ENCODE data around the gene PRR16.

The PRR16 gene

DNA sequence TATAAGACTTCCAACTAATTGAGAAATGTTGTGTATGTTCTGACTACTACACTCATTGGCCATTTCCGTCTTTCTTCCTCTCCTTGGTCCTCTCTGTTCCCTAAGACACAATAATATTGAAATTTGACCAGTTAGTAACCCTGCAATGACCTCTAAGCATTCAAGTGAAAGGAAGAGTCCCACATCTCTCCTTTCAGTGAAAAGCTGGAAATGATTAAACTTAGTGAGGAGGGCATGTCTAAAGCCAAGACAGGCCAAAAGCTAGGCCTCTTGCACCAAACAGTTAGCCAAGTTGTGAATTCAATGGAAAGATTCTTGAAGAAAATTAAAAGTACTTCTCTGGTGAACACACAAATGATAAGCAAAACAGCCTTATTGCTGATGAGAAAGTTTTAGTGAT, 122.5 kb downstream of the PRR16 start:
- DNase-seq, result no peak

DNA sequence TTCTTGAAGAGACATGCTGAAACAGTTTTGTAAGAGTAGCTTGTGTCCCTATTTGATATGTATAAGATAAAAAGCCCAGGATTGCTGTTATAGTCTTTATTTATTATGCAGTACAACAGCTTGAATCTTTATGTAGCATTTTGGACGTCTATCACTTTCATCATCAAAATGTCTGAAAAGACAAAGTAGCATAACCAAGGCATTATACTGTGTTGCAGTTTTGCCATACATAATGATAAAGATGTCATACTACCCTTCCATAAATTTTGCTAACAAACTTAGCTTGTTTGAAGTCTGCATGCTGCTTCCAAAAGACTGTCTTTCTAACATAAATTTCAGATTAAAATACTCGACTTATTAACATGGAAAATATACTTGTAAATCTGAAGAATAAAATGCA, 127.8 kb downstream of the PRR16 start:
- DNase-seq, result no peak

DNA sequence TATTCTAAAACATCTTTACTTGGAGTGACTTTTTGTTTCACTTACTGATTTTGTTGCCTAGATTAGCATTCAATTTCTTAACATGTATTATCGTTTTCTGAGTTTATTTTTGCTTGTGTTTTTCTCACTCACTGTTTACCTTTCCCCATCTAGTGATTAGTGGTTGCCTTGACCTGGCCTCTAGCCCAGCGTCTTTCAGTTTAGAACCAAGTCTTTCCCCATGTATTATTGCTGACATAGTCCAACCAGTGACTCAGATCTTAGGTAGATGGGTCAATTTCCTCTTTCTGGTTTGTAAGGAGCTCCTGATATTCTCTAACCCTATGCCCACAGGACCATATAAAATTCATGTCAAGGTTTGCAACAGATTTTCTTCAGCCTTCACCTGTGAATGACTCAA, 135.5 kb downstream of the PRR16 start:
- no peak for DNase-seq

DNA sequence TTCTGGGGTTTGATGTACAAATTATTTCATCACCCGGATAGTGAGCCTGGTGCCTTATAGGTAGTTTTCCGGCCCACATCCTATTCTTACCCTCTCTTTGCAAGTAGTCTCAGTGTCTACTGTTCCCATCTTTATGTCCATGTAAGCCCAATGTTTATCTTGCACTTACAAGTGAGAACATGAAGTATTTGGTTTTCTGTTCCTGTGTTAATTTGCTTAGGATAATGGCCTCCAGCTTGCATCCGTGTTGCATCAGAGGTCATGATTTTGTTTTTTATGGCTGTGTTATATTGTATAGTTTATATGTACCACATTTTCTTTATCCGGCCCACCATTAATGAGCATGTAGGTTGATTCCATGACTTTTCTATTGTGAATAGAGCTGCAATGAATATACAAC, 136.5 kb downstream of the PRR16 start:
- peak in 1 of 2 experiments; percentile 2 for DNase-seq

DNA sequence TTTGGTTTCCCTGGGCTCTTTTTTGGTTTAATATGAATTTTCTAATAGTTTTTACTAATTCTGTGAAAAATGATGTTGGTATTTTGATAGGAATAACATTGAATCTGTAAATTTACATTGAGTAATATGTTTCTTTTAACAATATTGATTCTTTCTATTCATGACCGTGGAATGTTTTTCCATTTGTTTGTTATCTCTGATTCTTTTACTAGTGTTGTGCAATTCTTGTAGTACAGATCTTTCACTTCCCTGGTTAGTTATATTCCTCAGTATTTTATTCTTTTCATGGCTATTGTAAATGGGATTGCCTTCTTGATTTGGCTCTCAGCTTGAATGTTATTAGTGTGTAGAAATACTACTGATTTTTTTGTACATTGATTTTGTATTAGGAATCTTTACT, 137.9 kb downstream of the PRR16 start:
- DNase-seq, result no peak

DNA sequence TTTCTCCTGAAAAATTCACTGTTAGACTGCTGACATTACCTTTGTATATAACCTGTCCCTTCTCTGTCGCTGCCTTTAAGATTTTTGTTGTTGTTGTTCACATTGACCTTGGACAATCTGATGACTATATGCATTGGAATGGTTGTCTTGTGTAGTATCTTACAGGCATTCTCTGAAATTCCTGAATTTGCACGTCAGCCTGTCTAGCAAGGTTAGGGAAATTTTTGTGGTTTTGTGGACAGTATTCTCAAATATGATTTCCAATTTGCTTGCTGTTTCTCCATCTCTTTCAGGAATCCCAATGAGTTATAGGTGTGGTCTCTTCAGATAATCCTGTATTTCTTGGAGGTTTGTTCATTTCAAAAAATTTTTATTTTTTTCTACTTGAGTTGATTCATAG, 140.8 kb downstream of the PRR16 start:
- no peak for DNase-seq

DNA sequence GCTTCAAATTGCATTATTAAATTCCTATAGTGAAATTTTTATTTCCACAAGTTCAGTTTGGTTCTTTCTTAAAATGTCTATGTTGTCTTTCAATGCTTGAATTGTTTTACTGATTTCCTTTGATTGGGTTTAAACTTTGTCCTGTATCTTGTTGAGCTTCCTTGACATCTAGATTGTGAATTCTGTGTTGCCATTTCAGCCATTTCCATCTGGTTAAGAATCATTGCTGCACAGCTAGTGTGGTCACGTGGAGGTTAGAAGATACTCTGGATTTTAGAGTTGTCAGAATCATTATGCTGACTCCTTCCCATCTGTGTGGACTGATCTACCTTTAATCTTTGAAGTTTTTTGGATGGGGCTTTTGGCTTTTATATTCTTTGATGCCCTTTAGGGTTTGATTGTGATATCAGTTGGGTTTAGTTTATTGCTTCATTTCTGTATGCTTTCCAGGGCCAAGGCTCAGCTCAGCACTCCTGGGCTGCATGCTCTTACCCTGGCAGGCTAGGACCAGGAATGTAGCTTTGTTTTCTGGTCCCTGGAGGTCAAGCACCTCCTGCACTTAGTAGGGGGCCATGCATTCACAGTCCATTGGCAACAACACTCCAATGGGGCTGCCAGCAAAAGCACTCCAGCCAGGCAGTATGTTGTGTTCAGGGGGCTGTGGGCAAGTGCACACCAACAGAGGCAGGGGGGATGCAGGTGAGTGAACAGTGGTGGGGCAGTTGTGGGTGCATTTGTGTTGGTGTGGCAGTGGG, 141.4 kb downstream of the PRR16 start:
- no peak for DNase-seq

DNA sequence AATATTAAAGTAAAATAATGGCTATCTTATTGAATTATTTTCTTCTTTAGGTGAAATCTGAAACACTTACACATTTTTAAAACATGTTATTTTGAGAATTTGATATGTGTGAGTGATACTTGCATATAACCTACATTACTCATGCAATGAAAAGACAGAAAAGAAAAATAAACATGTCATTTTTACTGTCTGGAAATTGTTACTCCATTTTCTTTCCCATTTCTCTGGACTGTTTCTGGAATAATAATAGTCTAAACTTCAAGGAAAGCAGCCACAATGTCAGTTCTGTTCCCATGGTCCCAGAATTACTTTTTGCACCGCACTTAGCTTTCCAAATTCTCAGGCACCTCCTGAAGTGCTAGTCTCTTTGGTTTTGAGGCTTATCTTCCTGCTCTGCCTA, 145.5 kb downstream of the PRR16 start:
- DNase-seq, result no peak

DNA sequence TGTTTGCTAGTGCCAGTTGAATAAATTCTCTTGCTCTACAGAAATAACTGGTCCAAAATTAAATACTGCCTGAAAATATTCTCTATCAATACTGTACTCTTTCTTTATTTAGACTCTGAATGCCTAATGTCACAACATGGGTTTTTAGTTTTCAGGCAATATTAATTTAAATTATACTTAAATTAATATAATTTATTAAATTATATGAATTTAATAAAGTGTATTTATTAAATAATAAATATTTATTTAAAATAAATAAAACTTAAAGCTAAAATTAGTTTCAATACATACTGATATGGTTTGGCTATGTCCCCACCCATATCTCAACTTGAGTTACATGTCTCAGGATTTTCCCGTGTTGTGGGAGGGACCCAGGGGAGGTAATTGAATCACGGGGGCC, 146.0 kb downstream of the PRR16 start:
- no peak for DNase-seq

DNA sequence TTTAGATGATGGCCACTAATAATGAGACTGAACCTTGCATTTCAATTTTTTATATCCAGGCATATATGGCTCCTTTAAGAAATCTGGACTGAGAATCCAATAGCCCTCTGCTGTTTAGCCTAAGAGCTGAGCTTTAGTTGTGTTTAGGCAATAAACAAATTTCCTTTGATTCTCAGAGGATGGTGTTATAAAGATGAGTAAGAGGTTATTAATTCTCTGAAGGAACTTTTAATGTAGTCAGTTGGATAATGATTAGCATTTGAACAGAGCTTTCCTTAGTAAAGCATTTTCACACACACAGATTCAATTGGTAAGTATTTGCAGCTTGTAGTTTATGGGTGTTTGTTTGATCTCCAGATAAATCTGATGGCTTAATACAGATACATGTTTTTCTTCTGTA, 149.6 kb downstream of the PRR16 start:
- no peak for DNase-seq

DNA sequence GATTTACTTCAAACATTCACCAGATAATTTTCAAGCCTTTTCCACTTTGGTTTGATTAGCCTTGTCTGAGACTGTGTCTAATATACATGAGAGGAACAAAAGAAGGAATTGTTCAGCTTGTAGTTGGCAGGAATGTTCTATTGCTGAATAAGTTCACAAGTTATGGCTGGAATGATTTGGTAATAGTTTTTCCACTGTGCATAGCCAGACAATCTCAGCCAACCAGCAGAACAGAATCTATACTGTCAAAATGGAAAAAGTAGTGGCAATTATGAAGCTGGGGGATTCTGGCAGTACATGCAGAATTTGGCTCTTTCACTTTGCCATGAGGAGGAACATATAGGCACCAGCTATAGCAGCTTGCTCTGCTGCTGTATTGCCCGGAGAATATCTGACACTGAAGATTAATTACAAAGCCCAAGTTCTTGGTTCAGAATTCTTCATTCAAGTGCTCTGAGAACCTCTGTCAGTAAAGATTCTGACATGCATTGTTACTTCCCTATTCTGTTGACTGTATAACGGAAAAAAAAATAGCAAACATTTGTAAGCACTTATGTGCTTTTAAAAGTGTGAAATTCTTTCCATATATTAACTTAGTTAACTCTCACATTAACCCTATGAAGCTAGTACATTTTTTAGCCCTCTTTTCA, 150.6 kb downstream of the PRR16 start:
- DNase-seq, result no peak

DNA sequence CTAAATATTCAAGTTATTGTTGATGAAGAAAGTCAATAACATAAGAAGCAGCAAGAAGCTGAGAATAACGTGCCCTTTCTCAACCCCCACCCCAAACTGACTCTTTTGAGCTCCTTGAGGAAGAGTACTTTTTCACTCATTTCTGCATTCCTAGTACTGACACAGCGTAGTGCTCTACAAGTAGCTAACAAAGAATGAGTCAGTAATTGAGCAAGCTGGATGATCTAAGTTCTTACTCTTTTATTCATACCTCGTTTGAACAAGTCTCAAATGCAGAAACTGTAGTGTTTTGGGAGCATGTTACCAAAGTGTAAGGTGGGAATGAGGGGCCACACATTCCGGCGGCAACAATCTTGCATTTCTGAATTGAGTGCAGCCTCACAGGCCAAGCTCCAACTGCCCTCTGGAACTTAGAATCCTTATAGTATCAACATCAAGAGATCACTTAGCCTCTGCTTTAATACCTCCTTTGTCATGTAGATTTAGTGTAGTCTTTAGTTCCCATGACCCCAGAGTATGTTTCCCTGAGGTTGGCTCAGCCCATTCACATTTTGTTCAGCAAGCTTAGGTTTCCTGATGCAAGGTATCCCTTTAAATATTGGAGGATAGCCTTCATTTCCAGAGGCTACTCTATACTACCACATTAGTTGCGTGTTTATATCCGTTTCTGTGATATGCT, 152.0 kb downstream of the PRR16 start:
- no peak for DNase-seq

DNA sequence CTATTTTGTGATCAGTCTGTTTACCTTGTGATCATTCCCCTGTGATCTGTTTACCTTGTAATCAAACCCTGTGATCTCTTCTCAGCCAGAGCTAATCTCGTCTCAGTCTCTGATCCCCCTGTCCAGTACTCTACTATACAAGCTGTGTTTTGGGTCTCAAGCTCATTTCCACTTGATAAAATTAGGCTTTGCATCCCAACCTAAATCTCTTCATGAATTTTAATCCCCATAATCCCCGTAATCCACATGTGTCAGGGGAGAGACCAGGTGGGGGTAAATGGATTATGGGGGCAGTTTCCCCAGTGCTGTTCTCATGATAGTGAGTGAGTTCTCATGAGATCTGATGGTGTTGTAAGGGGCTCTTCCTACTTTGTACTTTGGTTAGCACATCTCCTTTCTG, 157.2 kb downstream of the PRR16 start:
- DNase-seq, result no peak

DNA sequence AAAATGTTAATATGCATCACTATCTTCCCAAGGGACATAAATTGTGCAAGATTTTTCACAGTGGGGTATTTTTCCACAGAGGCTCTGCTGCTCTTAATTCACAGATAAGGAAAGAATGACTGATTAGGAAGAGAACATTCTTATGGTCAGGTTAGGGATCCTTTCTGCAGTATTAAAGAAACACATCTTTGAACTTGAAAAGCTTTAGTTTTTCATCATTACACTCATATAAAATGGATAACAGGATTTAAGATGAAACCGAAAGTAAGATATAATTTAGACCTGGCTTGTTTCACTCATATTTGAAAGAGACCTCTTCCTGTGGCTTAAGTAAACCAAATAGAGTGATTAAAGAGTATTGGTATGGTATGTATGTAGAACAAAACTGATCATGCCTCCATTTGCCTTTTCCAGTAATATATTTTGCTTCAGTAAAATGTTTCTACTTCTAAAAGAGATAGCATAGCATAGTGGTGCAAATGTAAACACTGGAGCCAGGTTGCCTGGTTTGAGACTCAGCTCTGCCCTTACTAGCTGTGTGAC, 160.0 kb downstream of the PRR16 start:
- no peak for DNase-seq

DNA sequence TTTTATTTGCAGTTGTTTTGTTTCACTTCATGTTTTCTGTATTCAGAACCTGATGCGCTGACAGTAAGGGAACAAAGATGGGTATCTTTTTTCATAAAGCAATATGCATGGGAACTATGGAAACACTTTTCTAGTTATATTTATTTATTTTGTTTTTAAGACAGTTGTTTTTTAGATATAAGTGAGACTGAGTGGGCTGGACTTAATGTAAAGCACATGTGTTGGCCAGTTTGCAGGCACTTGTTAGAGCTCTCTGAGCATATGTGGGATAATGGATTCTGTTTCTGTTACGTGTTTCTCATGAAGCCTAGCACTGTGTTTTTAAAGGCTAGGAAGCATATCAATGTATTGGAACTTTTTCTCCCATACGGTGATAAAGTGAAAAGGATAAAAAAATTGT, 164.1 kb downstream of the PRR16 start:
- no peak for DNase-seq

DNA sequence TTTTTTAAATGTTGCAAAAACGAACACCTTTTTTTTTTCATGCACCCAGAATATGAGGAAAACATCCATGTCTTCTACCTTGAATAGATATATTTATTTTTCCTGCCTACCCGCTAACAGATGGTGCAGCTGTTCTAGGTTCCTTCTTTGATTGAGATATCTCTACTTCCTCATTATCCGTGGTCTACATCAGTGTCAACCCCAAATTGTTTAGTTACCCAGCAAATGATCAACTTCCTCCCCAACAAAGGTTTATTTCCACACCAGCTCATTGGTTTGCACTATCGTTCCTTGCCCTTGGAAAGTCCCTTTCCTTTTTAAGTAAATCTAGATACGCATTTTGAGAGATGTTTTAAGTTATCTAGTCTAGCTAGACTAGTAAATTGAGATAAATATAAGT, 166.4 kb downstream of the PRR16 start:
- DNase-seq, result no peak

DNA sequence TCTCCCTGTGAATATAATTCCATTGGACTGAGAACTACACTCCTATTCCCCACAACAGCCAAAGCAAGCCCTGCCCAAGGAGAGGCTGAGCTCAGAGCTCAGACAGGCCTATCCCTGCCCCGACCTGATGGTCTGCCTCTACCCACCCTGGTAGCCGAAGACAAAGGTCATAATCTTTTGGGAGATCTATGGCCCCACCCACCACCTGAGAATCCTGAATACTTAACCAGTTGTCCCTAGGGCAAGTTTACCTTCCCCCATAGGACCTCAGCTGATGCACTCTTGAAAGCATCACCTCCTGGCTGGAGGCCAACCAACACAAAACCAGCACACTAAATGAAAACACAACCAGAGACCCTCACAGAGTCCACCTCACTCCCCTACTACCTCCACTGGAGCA, 167.5 kb downstream of the PRR16 start:
- DNase-seq, result no peak

DNA sequence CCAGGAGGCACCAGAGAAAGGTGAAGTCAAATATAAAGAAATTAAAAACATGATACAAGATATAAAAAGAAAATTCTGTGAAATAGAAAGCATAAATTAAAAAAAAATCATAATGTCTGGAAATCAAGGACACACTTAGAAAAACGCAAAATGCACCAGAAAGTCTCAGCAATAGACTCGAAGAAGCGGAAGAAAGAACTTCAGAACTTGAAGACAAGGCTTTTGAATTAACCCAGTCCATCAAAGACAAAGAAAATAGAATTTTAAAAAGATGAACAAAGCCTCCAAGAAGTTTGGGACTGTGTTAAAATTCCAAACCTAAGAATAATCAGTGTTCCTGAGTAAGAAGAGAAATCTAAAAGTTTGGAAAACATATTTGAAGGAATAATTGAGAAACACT, 168.3 kb downstream of the PRR16 start:
- no peak for DNase-seq

DNA sequence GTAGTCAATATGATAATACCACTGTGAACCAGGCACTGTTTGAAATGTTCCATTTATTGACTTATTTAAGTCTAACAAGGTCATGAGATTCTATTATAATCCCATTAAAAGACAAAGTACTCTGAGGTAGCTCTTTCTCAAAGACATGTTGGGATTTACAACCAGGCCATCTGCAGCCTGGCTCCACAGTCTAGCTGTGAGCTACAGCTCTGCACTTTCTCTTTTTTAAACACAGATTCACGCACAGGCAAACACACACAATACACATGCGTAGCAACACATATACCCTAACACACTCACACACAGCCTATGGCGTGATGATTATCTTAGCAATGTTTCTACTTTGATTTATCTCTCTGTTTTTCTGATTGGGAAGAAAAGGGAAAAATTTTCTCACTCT, 174.3 kb downstream of the PRR16 start:
- no peak for DNase-seq

DNA sequence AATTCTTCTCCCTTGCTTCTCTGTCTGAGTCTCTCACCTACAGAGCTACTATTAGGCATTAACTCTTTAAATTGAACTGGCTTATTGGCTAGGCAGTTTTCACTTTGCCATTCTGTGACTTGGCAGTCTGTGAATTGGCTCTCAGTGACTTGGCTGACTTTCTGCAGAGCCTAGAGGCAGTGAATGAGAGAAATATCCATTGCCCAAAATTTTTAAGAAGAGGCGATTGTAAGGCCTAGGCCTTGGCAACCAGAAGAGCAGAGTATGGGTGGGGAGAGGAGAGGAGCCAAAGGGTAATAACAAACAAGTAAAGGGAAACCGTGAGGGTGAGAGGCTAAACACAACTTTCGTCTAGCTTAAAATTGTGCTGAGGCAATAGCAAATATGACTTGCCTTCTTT, 176.7 kb downstream of the PRR16 start:
- DNase-seq, result no peak

DNA sequence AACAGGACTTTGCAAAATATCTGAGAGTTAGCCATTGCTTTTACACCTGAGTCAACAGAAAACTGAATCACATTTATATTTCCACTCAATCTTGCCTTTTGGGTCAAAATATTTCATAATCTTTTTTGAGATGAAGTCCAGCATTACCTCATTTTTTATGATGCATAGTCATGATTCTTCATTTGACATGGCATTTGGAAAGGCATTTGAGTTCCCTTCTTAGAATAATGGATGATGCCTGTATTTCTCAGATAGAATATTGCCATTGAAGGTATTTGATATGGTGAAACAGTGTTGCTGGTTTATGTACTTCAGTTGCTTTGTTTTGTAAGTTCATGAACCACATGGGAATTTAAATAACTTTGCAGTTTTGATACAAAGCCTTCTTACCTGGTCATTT, 180.4 kb downstream of the PRR16 start:
- no peak for DNase-seq

DNA sequence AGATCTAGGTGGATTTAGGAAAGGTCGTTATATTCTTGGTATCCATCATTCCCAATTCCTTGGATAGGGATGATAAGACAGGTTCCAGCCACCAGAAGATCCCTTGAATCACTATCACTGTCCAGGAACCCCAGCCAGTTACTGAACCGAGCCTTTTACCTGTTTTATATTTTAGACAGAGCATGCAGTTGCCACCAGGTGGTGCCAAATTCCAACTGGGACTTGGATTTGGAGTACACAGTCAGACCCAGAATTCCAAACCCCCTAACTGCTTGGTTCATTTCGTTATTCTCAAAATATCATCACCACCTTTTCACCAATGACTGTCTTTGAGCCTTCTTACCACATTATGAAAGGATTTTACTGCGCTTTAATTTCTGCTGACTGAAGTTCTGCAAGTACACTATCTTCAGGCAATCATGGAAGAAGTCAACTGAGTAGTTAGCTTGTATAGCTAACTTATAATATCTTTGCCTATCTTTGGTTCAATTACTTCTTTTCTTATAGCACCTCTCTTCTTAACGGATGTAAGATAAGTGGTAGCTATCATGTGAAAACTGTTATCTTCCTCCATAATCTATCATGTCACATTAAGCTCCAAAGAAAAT, 191.8 kb downstream of the PRR16 start:
- DNase-seq, result peak in 1 of 2 experiments; percentile 0

DNA sequence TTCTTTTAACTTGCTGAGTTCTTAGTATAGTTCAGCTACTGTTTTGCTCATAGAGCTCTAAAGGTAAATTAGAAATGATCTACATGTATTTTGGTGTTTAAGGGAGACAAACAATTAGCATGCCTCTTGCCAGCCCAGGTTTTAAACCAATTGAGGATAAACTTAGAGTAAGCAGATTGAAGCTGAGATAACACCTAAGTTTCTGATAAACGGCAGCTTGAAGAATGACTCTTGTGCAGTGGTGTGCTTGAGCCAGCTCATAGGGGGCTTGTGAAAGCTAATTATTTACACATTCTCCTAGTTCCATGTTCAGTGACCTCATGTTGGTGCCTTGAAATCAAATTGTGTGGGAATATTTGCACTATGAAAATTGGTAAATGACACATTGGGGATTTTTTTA, 193.0 kb downstream of the PRR16 start:
- no peak for DNase-seq

DNA sequence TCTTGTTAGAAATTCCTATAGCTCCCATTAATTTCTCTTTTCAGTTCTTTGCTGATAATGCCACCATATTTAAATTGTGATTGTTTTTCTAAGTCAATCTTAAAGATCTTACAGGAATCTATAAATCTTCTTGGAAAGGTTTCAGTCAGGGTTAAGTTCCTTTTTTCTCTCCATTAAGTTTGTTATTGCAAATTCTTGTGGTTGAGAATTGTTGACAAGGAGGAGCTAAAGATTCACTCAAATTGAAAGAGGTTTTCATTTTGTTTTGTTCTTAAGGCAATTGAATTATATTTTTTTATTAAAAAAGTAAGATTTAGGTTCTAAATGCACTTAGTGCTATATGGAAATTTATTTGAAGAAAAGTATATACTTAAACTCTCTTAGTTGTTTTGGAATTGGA, 213.4 kb downstream of the PRR16 start:
- no peak for DNase-seq
